Right lobe of liver (tissue), 6 donors: Measurements from ENCODE around the gene CDC45. TPM values are rescaled to one million over a fixed set of nuclear protein-coding genes. Genes with fewer than 3 reads are reported as not detected.

Experiments
- ATAC-seq, 4 donors: fragments of 200-7000 bp; cut with Tn5 transposase; one replicate each; pipeline ENCODE4 v1.9.1; 2020; ENCODE audit warnings: mild to moderate bottlenecking in 4 of 4, moderate library complexity in 4 of 4
- DNase-seq, 3 donors: peaks; one replicate each; pipeline ENCODE4 v3.0.0-alpha.2; 2020
- H3K27ac ChIP-seq, 3 donors: fragments of 200-600 bp; one replicate each; pipeline ENCODE4 v1.8.0; 2022
- H3K27me3 ChIP-seq, 2 donors: fragments of 200-600 bp; one replicate each; pipeline ENCODE4 v1.8.0; 2022
- H3K36me3 ChIP-seq, 4 donors: fragments of 200-600 bp; sonication (generic) in 1 of 4; one replicate each; pipeline versions ENCODE4 v1.5.1 to v1.8.0; 2017 to 2022; ENCODE audit warnings: control low read depth in 1 of 4
- H3K4me1 ChIP-seq, 4 donors: fragments of 200-600 bp; sonication (generic) in 1 of 4; one replicate each; pipeline versions ENCODE4 v1.5.1 to v1.8.0; 2017 to 2022; ENCODE audit warnings: control low read depth in 1 of 4
- H3K4me3 ChIP-seq, 3 donors: fragments of 200-600 bp; one replicate each; pipeline ENCODE4 v1.8.0; 2022
- H3K9me3 ChIP-seq, 4 donors: fragments of 200-600 bp; sonication (generic) in 1 of 4; one replicate each; pipeline versions ENCODE4 v1.5.1 to v1.8.0; 2017 to 2022; ENCODE audit warnings: control low read depth in 1 of 4
- POLR2A ChIP-seq: fragments of 450-650 bp; IDR thresholded peaks from one replicate; pipeline ENCODE4 v1.6.1; 2017; ENCODE audit warnings: antibody characterized with exemption, mild to moderate bottlenecking
- WGBS: methylation state at CpG from one replicate; pipeline ENCODE4 v1.1.6; 2018; ENCODE audit warnings: low coverage, low lambda C conversion rate; ENCODE audit not compliant: insufficient coverage; ENCODE audit errors: missing lambda C conversion rate; 5-methylcytosine and 5-hydroxymethylcytosine counted together
- intact Hi-C, 2 donors: fragments of 100-400 bp; cut with DNase I; formaldehyde crosslinking; loops; one replicate each; pipeline versions ENCODE4 v1.11.2 to v1.14.1; 2022
- total RNA-seq, 6 experiments: library from RNA; depleted of rRNA in 2 of 6; stranded (reverse); fragments of >200 nt in 2 of 6; fragmentation: NEBNext Ultra II Directional in 3 of 6; extraction: Animal tissue kit (Norgen Biotek cat#: 25700) in 3 of 6; gene quantifications; one replicate each; pipeline versions ENCODE4 v1.1.0 to v1.2.4, GENCODE V29; 2016 to 2023
- TF ChIP-seq, protein P1 (sequence below), 4 donors: fragments of 200-600 bp in 3 of 4; fragments of 450-650 bp in 1 of 4; IDR thresholded peaks; one replicate each; pipeline versions ENCODE4 v1.5.1 to v1.8.0; 2016 to 2022; ENCODE audit warnings: antibody characterized with exemption in 4 of 4, mild to moderate bottlenecking in 2 of 4
- donor health status: DM: no; HTN: yes; CAD: no.
- donor health status: DM: no; HTN: no; CAD: no.
- donor health status: DM: no; HTN: no; CAD: no.
- donor health status: DM: no; HTN: yes; CAD: no.
- donor health status: DM: no; HTN: yes; CAD: no.

CDC45 gene
- total RNA-seq, 6 experiments from 2014 or later: 0.39 to 4.2 (median 0.56) TPM; not detected in 1

DNA sequence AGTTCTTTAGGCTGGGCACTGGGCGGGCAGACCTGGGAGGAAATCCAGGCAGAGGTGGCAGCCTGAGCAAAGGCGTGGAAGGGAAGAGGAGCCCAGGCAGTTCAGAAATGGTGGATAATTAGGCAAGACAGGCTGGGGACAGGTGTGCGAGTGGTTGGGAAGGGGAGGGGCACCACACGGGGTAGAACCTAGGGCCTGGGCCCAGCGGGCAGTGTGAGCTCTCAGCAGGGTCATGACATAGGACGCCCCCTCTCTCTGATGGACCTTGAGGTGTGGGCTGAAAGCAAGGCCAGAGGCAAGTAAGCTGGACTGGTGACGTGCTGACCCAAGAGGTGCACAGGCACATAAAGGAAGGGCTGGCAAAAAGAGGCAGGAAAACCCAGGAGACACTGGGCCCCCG lies 7.5 kb upstream of the CDC45 start:
- WGBS: 92% methylated on average over 7 of the region's 8 CpGs
- Histone ChIP-seq H3K4me3 (no peak overlapping the region), H3K27me3 (no peaks in the 10 kb centered on the region), H3K9me3 (no peaks in the 10 kb centered on the region), H3K4me1 (peaks cover 0 to 4% (median 2%) of the 10 kb centered on the region in 4 donors), H3K27ac (no peak overlapping the region), H3K36me3 (peaks cover 0 to 70% (median 34%) of the 10 kb centered on the region in 4 donors)
- TF ChIP-seq, protein P1, sequence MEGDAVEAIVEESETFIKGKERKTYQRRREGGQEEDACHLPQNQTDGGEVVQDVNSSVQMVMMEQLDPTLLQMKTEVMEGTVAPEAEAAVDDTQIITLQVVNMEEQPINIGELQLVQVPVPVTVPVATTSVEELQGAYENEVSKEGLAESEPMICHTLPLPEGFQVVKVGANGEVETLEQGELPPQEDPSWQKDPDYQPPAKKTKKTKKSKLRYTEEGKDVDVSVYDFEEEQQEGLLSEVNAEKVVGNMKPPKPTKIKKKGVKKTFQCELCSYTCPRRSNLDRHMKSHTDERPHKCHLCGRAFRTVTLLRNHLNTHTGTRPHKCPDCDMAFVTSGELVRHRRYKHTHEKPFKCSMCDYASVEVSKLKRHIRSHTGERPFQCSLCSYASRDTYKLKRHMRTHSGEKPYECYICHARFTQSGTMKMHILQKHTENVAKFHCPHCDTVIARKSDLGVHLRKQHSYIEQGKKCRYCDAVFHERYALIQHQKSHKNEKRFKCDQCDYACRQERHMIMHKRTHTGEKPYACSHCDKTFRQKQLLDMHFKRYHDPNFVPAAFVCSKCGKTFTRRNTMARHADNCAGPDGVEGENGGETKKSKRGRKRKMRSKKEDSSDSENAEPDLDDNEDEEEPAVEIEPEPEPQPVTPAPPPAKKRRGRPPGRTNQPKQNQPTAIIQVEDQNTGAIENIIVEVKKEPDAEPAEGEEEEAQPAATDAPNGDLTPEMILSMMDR (IDR thresholded peaks at IDR 0.05): no peak
- TF ChIP-seq POLR2A: no peak
- ATAC-seq: peak in 1 of 4 donors; percentile 15
- intact Hi-C loops: no loop called here
- no peak for DNase-seq

DNA sequence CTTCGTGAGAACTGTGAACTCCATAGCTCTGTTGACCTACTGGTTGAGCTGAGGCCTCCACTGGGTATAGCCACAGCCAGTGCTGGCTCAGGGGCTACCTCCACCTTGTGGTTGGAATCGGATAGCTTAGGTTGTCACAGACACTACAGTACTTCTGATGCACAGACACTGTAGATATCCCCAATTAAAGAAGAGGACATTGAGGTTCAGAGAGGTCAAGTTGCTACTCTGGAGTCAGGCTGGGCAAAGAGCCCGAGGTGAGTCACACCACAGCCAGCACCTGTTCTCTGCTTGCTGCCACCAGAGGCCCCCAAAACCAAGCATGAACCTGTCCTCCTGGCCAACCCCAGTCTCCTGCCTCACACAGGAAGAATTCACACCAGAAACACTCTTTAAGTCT lies 6.1 kb upstream of the CDC45 start:
- Histone ChIP-seq H3K4me3 (no peak overlapping the region), H3K27ac (no peak overlapping the region), H3K4me1 (peaks cover 0 to 13% (median 3%) of the 10 kb centered on the region in 4 donors), H3K27me3 (no peaks in the 10 kb centered on the region), H3K36me3 (peaks cover 0 to 59% (median 27%) of the 10 kb centered on the region in 4 donors), H3K9me3 (no peaks in the 10 kb centered on the region)
- TF ChIP-seq POLR2A: no peak
- TF ChIP-seq, protein P1 (IDR thresholded peaks at IDR 0.05): peak in 1 of 4 donors; percentile 6
- WGBS: 79% methylated on average over 2 of the region's 3 CpGs
- ATAC-seq (peak in 1 of 4 donors; percentile 27), DNase-seq (no peak)
- intact Hi-C loops: no loop called here

DNA sequence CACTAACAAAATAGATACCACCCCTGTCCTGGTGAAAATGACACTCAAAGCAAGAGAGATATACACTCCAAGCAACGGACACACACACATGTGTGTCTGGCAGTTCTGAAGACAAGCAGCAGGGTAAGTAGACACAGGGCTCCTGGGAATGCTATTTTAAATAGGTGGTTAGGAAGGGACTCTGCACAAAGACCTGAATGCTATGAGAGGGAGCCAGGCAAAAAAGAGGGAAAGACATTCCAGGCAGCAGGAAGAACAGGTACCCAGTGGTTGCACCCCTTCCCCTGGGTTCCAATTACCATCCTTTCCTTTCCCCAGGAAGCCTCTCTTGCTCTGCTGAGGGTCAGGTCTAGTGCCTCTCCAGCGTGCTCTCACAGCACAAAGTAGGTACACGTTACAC lies 3.7 kb upstream of the CDC45 start:
- no peak for TF ChIP-seq POLR2A
- TF ChIP-seq, protein P1 (IDR thresholded peaks at IDR 0.05): no peak
- Histone ChIP-seq H3K36me3 (peaks cover 0 to 39% (median 12%) of the 10 kb centered on the region in 4 donors), H3K4me1 (peaks cover 0 to 16% (median 3%) of the 10 kb centered on the region in 4 donors), H3K27me3 (no peaks in the 10 kb centered on the region), H3K4me3 (no peak overlapping the region), H3K9me3 (no peaks in the 10 kb centered on the region), H3K27ac (no peak overlapping the region)
- DNase-seq (no peak), ATAC-seq (no peak)
- WGBS: 73% methylated on average over 3 of the region's 3 CpGs
- intact Hi-C loops: no loop called here

DNA sequence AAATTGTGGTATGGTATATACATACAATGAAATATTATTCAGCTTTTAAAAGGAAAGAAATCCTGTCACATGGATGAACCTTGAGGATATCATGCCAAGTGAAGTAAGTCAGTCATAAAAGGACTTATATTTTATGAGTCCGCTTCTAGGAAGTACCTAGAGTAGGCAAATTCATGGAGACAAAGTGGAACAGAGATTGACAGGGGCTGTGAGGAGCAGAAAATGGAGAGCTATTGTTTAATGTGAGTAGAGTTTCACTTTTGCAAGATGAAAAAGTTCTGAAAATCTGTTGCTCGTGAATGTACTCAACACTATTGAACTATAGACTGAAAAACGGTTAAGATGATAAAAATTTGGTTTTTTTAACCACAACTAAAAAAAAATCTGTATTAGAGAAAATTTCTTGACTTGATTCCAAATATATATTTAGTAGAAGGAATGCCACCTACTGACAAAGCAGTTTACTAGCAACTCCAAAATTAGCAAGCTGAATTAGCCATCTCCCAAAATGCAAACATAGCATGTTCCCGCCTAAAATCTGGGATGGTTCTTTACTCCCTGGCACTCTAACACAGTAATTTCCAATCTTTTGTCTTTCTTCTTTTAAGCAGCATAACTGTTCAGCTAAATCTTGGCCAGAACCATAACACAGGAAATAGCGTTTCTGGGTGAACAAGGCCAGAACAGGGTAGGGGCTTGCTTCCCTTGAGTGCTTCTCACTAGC lies 2.2 kb upstream of the CDC45 start:
- H3K36me3 ChIP-seq: peaks cover 0 to 28% (median 3%) of the 10 kb centered on the region in 4 donors
- H3K27me3 ChIP-seq: no peaks in the 10 kb centered on the region
- peaks cover 0 to 16% (median 3%) of the 10 kb centered on the region in 4 donors for H3K4me1 ChIP-seq
- H3K27ac ChIP-seq: no peak overlapping the region
- no peaks in the 10 kb centered on the region for H3K9me3 ChIP-seq
- ATAC-seq (no peak), DNase-seq (peak in 1 of 3 donors; percentile 26)
- intact Hi-C loops: no loop called here
- 15% methylated on average over 5 of the region's 5 CpGs for WGBS
- TF ChIP-seq POLR2A: no peak
- TF ChIP-seq, protein P1 (IDR thresholded peaks at IDR 0.05): peak in 3 of 4 donors; percentile 31 to 42 (median 39)
- H3K4me3 ChIP-seq: peak overlapping the region; percentile 86 to 89 (median 87)
